ENCODE results near the gene KCNT1. TPM values are rescaled to one million over a fixed set of nuclear protein-coding genes. Genes with fewer than 3 reads are reported as not detected.
"Not testable (repeated sequence)": the region's sequence is repeated elsewhere in the genome, so short reads cannot be mapped to it uniquely, and the experiment has no call there.

KCNT1 gene
- total RNA-seq, 1 experiment from 2014 or later: 0.10 TPM

DNA sequence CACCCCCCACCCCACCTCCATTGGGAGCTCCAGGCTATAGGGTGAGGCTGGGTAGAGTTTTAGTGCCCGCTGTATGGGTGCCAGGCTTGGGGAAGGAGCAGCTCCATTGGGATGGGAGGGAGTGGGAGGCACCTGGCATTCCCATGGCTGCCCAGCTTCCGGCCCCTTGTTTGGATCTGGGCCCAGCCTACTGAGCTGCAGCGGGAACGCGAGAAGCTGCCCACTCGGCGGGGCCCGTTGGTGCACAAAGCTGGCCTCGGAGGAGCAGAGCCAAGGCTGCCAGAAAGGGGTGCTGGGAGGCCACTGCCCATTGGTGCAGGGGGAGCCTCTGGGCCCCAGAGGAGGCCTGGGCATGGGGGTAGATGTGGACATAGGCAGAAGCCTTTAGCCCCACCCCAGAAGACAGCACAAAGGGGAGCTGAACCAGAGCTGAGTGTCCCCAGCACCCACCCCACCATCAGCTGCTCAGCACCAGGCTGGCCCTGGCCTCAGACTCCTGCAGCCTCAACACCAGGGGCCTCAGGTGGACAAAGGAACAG is 34.5 kb upstream of the KCNT1 start:
- H3K4me3 ChIP-seq (ENCODE audit: insufficient read depth, low read depth, low read length): no peak overlapping the region
- H3K36me3 ChIP-seq (replicated peaks; ENCODE audit: control insufficient read depth, insufficient read depth, low read length): no peaks in the 10 kb centered on the region
- peak; percentile 43 for DNase-seq
- H3K27me3 ChIP-seq (ENCODE audit: control insufficient read depth, insufficient read depth, low read length): no peaks in the 10 kb centered on the region

DNA sequence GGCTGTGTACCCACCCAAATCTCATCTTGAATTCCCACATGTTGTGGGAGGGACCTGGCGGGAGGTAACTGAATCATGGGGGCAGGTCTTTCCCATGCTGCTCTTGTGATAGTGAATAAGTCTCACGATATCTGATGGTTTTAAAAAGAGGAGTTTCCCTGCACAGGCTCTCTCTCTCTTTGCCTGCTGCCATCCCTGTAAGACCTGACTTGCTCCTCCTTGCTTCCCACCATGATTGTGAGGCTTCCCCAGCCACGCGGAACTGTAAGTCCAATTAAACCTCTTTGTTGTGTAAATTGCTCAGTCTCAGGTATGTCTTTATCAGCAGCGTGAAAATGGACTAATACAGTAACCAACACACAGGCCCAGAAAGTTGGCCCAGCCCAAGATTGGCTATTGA is 33.0 kb upstream of the KCNT1 start:
- not testable (repeated sequence) for H3K27me3 ChIP-seq (ENCODE audit: control insufficient read depth, insufficient read depth, low read length); H3K36me3 ChIP-seq (replicated peaks; ENCODE audit: control insufficient read depth, insufficient read depth, low read length); H3K4me3 ChIP-seq (ENCODE audit: insufficient read depth, low read depth, low read length); DNase-seq

DNA sequence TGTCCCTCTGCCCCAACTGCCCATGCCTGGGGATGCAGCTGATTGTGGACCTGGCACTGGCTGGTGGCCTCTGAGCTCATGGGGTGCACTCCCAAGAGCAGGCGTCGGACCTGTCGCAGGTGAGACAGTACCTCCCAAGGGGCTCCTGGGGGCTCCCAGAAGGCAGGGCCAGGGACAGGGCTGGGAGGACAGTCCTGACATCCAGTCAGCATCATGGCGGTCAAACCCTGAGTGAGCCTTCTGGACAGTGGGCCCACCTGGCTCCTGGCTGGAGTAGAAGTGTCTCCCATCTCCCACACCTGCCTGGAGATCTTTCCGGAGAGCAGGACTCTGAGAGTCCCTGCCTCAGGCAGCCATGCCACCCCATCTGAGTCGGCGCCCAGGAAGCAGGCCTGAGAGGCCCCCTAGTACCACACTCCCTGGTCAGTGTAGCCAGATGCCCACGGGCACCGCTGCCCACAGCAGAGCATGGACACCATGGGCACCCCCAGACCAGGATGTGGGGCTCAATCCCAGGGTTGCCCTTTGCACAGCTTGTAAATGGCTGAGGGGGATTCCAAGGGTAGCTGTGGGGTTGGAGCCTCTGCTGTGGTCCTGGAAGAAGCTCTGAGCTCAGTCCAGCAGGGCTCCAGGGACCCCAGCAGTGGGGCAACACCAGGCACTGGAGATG is 32.2 kb upstream of the KCNT1 start:
- Histone ChIP-seq H3K4me3 (ENCODE audit: insufficient read depth, low read depth, low read length) (no peak overlapping the region), H3K27me3 (ENCODE audit: control insufficient read depth, insufficient read depth, low read length) (no peaks in the 10 kb centered on the region), H3K36me3 (replicated peaks; ENCODE audit: control insufficient read depth, insufficient read depth, low read length) (no peaks in the 10 kb centered on the region)
- DNase-seq: peak; percentile 29

DNA sequence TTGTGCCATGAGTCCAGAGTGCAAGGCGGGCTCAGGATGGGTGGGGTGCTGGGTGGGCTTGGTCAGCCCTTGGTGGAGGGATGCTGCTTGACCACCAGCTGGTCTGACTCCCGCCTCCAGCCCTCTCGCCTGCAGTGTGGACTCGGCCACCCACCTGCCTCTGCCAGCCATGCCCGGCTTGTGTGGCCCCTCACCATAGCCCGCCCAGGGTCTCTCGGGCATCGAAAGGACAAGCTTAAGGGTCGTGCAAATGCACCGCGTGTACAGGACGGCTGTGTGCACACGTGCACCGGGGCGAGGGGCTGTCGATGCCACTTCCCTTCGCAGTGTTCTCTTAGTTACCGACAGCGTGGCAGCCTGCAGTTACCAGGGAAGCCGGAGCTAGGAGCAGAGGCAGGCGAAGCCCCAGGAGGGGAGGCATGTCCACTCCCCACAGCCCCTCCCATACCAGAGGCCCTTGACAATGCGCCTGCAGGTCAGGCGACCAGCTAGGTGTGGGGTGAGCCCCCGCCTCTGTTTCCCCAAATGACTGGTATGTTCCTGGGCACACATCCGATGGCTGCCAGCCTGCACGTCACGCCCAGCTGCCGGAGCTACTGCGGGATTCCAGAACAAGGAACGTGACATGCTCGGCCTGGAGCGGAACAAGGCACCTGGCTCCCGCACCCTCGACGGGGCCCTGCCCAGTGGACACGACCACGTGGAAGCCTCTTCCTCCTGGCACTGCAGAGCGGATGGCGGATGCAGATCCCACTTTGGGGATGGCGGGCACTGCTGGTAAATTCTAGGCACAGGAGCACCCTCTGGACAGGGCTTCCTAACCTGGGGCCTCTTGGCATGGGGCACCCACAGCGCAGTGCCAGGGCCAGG is 31.0 kb upstream of the KCNT1 start:
- DNase-seq: peak; percentile 65
- Histone ChIP-seq H3K4me3 (ENCODE audit: insufficient read depth, low read depth, low read length) (no peak overlapping the region), H3K36me3 (replicated peaks; ENCODE audit: control insufficient read depth, insufficient read depth, low read length) (no peaks in the 10 kb centered on the region), H3K27me3 (ENCODE audit: control insufficient read depth, insufficient read depth, low read length) (no peaks in the 10 kb centered on the region)

DNA sequence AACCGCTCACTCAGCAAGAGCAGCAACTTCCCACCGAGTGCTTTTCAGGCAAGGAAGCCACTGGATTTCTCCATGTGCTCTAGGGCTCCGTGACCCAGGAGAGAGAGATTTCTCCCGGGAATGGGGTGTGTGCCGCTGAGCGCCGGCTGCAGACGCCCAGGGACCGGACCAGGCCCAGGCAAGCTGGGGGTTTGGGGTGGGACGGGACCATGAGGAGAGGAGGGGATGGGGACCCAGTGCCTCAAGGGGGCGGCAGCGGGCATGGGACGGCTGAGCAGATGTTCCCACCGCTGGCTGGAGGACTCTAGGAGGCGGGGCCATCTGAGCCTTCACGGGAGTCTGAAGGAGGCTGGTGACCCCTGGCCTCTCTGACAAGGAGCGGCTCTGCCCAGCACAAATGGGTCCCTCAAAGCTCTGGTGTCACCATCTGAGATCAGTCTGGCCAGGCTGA is 30.4 kb upstream of the KCNT1 start:
- Histone ChIP-seq H3K4me3 (ENCODE audit: insufficient read depth, low read depth, low read length) (0 out of 2 replicates have a peak overlapping the region, but pooled peaks have one; percentile 7), H3K36me3 (replicated peaks; ENCODE audit: control insufficient read depth, insufficient read depth, low read length) (no peaks in the 10 kb centered on the region), H3K27me3 (ENCODE audit: control insufficient read depth, insufficient read depth, low read length) (no peaks in the 10 kb centered on the region)
- peak; percentile 97 for DNase-seq

DNA sequence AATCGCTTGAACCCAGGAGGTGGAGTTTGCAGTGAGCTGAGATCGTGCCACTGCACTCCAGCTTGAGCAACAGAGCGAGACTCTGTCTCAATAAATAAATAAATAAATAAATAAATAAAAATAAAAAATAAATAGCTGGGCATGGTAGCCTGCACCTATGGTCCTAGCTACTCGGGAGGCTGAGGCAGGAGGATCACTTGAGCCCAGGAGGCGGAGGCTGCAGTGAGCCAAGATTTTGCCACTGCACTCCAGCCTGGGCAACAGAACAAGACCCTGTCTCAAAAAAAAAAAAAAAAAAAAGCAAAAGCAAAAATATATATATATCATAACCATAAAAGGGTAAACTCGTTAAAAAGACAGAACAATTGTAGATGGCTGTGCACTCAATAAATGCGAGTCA is 29.2 kb upstream of the KCNT1 start:
- not testable (repeated sequence) for DNase-seq; H3K4me3 ChIP-seq (ENCODE audit: insufficient read depth, low read depth, low read length); H3K36me3 ChIP-seq (replicated peaks; ENCODE audit: control insufficient read depth, insufficient read depth, low read length); H3K27me3 ChIP-seq (ENCODE audit: control insufficient read depth, insufficient read depth, low read length)

DNA sequence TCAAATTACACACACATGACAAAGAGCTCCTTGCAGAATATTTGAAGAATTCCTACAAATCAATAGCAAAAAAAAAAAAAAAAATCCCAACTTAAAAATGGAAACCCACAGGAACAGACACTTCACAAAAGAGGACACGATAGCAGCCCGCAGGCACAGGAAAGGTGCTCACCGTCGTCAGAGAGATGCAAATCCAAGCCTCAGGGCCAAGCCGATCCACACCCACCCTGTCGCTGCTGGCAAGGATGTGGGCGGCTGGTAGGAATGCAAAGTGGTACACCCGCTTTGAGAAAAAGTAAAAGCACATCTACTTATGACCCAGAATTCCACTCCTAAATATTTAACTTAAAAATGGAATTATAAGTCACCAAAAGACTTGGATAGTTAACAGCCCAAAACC is 28.0 kb upstream of the KCNT1 start:
- DNase-seq: no peak
- Histone ChIP-seq H3K27me3 (ENCODE audit: control insufficient read depth, insufficient read depth, low read length) (no peaks in the 10 kb centered on the region), H3K36me3 (replicated peaks; ENCODE audit: control insufficient read depth, insufficient read depth, low read length) (no peaks in the 10 kb centered on the region), H3K4me3 (ENCODE audit: insufficient read depth, low read depth, low read length) (no peak overlapping the region)

DNA sequence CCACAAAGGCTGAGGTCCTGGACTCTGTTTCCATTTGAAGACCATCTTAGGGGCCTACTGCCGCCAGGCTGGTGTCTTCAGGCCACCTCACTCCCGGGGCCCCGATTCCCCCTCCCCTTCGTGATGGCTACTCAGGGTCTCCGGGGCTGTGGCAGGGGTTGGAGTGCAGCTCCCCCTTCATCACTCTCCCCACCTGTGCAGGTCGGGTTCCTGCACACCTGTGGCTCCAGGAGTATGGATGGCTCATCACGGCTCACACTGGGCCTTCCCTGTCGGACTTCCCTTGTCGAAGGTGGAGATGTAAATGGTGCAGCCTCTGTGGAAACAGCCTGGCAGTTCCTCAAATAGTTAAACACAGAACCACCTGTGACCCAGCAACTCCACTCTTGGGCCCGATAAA is 27.0 kb upstream of the KCNT1 start:
- no peak for DNase-seq
- no peaks in the 10 kb centered on the region for H3K36me3 ChIP-seq (replicated peaks; ENCODE audit: control insufficient read depth, insufficient read depth, low read length)

DNA sequence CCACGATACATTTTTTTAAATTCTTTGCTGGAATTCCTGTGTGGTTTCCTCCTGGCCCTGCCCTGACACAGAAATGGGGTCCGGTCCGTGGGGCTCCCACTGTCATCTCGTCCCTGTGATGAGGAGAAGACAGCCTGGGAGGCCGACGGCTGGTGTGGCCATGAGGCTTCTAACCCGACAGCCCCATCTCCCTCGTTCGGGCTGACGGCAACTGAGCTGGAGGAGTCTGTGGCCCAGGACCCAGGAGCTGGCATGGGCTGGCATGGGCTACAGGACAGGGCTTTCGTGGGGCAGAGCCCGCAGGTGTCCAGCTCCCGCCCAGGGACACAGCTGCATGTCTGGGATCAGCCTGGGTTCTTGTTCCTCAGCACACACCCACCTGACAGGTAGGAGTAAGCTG is 25.1 kb upstream of the KCNT1 start:
- no peaks in the 10 kb centered on the region for H3K36me3 ChIP-seq (replicated peaks; ENCODE audit: control insufficient read depth, insufficient read depth, low read length)
- no peaks in the 10 kb centered on the region for H3K27me3 ChIP-seq (ENCODE audit: control insufficient read depth, insufficient read depth, low read length)
- no peak for DNase-seq
- no peak overlapping the region for H3K4me3 ChIP-seq (ENCODE audit: insufficient read depth, low read depth, low read length)

More for the DNA sequence above, 27.0 kb upstream of the KCNT1 start:
- H3K27me3 ChIP-seq (ENCODE audit: control insufficient read depth, insufficient read depth, low read length): no peaks in the 10 kb centered on the region
- H3K4me3 ChIP-seq (ENCODE audit: insufficient read depth, low read depth, low read length): no peak overlapping the region

DNA sequence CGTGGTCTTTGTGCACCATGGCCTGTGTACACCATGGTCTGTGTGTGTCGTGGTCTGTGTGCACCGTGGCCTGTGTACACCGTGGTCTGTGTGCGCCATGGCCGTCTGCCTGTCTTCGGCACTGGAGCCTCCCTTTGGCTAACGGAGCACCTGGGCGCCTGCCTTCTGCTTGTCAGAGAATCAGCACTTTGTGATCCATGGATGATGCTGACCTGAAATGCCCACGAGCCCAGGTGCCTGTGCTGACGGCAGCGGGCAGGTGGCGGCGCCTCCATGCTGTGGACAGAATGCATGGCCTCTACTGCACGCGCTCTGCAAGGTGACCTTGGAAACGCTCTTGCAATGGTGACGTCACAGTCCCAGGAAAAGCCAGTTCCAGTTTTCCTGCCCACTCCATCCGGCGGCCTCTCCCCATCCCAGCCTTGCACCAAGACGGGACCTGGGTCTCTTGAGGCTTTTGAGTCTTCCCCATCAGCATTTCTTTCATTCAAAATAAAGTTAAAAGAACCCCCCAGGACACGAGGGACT is 24.3 kb upstream of the KCNT1 start:
- Histone ChIP-seq H3K4me3 (ENCODE audit: insufficient read depth, low read depth, low read length) (no peak overlapping the region), H3K36me3 (replicated peaks; ENCODE audit: control insufficient read depth, insufficient read depth, low read length) (no peaks in the 10 kb centered on the region), H3K27me3 (ENCODE audit: control insufficient read depth, insufficient read depth, low read length) (no peaks in the 10 kb centered on the region)
- DNase-seq: peak; percentile 41

DNA sequence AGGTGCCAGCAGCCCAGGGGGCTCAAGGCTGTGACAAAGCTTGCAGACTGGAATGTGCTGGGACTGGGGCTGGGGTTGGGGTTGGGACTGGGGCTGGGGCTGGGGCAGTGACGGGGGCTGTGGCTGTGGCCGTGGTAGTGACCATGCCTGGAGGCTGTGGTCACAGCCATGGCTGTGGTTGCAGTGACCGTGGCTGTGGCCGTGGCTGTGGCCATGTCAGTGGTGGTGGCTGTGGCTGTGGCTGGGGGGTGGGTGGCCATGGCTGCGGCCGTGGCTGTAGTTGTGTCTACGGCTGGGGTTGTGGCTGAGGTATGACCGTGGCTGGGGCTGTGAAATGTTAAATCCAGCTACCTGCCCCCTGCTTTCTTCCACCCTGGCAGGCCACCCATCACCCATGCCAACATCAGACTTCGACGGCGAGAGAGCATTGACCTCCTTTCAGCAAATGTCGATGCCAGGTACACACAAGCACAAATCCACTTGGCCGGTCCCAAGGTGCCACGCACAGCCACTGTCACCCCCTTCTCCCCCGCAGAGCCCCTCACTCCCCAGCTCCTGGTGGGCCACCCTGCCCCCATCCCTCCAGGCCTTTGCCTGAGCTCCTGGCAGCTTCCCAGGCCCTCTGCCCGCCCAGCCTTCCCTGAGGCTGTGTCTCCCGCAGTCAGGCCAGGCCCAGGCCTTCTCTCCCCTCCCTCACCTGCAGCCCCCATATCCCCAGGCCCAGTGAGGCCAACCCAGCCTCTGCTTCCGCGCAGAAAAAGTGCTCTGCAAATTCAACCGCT is 23.6 kb upstream of the KCNT1 start:
- DNase-seq: no peak
- no peak overlapping the region for H3K4me3 ChIP-seq (ENCODE audit: insufficient read depth, low read depth, low read length)
- H3K27me3 ChIP-seq (ENCODE audit: control insufficient read depth, insufficient read depth, low read length): no peaks in the 10 kb centered on the region
- no peaks in the 10 kb centered on the region for H3K36me3 ChIP-seq (replicated peaks; ENCODE audit: control insufficient read depth, insufficient read depth, low read length)

DNA sequence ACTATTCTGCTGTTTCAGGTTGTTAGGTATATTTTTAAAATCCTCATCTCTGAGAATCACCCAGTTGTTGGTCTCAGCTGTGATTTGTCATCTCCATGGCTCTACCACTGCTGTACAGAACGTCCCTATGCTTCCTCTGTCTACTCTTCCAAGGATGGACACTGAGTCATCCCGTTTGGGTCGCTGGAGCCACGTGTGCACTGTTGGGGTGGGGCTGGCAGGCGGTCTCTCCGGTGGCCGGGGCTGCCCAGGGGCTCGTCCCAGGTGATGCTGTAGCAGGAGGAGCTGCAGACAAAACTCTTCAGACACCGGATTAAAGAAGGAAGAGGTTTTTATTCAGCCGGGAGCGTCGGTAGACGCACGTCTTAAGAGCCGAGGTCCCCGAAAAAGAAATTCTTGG is 21.9 kb upstream of the KCNT1 start:
- no peaks in the 10 kb centered on the region for H3K27me3 ChIP-seq (ENCODE audit: control insufficient read depth, insufficient read depth, low read length)
- no peak for DNase-seq
- no peak overlapping the region for H3K4me3 ChIP-seq (ENCODE audit: insufficient read depth, low read depth, low read length)
- H3K36me3 ChIP-seq (replicated peaks; ENCODE audit: control insufficient read depth, insufficient read depth, low read length): no peaks in the 10 kb centered on the region

DNA sequence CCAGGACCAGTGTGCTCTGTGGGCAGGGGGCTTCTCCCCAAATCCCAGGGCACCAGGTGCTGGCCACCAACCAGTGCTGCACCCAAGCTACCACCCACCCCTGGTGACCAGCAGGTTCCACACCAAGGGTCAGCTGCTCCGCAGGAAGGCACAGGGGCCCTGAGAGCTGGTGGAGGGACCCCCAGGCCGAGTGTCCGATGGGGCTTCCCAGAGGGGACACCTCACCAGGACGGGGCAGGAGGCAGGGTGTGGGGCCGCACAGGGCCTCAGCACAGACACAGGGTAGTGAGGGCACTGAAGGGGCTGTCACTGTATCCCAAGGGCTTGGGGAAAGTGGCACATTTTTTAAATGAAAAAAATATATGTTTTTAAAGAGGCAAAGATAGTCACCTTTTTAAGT is 20.8 kb upstream of the KCNT1 start:
- Histone ChIP-seq H3K27me3 (ENCODE audit: control insufficient read depth, insufficient read depth, low read length) (no peaks in the 10 kb centered on the region), H3K36me3 (replicated peaks; ENCODE audit: control insufficient read depth, insufficient read depth, low read length) (no peaks in the 10 kb centered on the region), H3K4me3 (ENCODE audit: insufficient read depth, low read depth, low read length) (no peak overlapping the region)
- DNase-seq: no peak

DNA sequence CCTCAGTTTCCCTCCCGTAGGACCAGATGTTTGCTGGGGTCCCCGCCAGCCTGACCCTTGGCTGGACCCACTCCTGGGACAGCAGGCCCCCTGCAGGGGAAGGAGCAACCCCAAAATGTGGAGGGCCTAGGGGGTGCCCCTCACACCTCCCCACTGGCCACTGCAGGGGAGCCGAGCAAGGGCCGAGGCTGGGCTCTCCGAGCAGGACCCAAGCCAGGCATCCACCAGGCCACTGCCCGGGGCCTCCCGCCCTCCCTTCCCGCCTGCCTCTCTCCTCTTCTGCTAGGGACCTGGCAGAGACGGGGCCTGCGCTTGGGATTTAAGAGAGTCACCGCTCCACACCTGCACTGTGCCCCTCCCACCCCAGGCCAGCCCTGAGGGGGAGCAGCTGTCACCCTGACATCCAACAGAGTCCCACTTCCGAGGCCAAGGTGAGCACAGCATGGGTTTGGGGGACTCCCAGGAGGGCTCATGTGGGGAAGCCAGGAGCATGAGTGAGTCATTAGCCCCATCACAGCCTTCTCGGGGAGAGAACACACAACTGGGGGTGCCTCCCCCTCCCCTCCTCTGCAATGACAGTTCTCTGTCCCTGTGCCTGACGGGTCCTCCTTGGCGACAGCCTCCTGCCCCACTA is 18.5 kb upstream of the KCNT1 start:
- Histone ChIP-seq H3K27me3 (ENCODE audit: control insufficient read depth, insufficient read depth, low read length) (no peaks in the 10 kb centered on the region), H3K36me3 (replicated peaks; ENCODE audit: control insufficient read depth, insufficient read depth, low read length) (no peaks in the 10 kb centered on the region), H3K4me3 (ENCODE audit: insufficient read depth, low read depth, low read length) (no peak overlapping the region)
- no peak for DNase-seq
